Esophagus (tissue), 2 donors: ENCODE results near the gene HPGD. TPM values are rescaled to one million over a fixed set of nuclear protein-coding genes. Genes with fewer than 3 reads are reported as not detected.
A peak's percentile ranks its signal among the peaks of the same experiment; 100 is the strongest.

Experiments
- H3K27ac ChIP-seq, 2 donors: one replicate each; pipeline ENCODE4 v1.5.1; 2013; ENCODE audit warnings: low read depth in 2 of 2, mild to moderate bottlenecking in 2 of 2, inconsistent platforms in 1 of 2, low read length in 1 of 2, moderate library complexity in 1 of 2
- H3K27me3 ChIP-seq, 2 donors: one replicate each; pipeline ENCODE4 v1.6.1; 2013; ENCODE audit warnings: low read length in 2 of 2, control low read depth in 1 of 2, mild to moderate bottlenecking in 1 of 2; ENCODE audit not compliant: insufficient read depth in 2 of 2, control insufficient read depth in 1 of 2
- H3K36me3 ChIP-seq, 2 donors: one replicate each; pipeline ENCODE4 v1.6.1; 2013; ENCODE audit warnings: low read length in 1 of 2; ENCODE audit not compliant: control insufficient read depth in 2 of 2, insufficient read depth in 2 of 2
- H3K4me1 ChIP-seq, 2 donors: one replicate each; pipeline ENCODE4 v1.6.1; 2013; ENCODE audit warnings: low read length in 1 of 2; ENCODE audit not compliant: control insufficient read depth in 2 of 2, insufficient read depth in 2 of 2
- H3K4me3 ChIP-seq, 2 donors: one replicate each; pipeline ENCODE4 v1.5.1; 2013; ENCODE audit warnings: low read length in 2 of 2, mild to moderate bottlenecking in 2 of 2, low read depth in 1 of 2, moderate library complexity in 1 of 2
- H3K9me3 ChIP-seq, 2 donors: one replicate each; pipeline ENCODE4 v1.6.1; 2013; ENCODE audit warnings: mild to moderate bottlenecking in 2 of 2, low read depth in 1 of 2, low read length in 1 of 2, moderate library complexity in 1 of 2; ENCODE audit not compliant: control insufficient read depth in 2 of 2, insufficient read depth in 1 of 2
- WGBS, 2 donors: extraction: QIAGEN DNeasy Blood & Tissue Kit; methylation state at CpG; one replicate each; pipeline ENCODE4 v1.1.7; 2013; 5-methylcytosine and 5-hydroxymethylcytosine counted together
- polyA plus RNA-seq, 2 donors: library from polyadenylated mRNA; stranded (reverse); fragments of 200-250 nt; gene quantifications; one replicate each; pipeline ENCODE4 v1.2.3, GENCODE V29; 2013
- donor health status: healthy with polysubstance abuse.
- donor health status: Bipolar disorder and iron deficiency.

Gene HPGD
- polyA plus RNA-seq, 2 donors, result 60.9 to 164 TPM

GRCh38 chr4:174516345-174516744, 5.9 kb downstream of the HPGD start:
- 79 to 85% methylated on average over 1 of the region's 1 CpG for WGBS, 2 donors
- Histone ChIP-seq H3K27ac (no peak overlapping the region), H3K4me1 (no peaks in the 10 kb centered on the region), H3K4me3 (no peak overlapping the region), H3K27me3 (no peaks in the 10 kb centered on the region), H3K36me3 (no peaks in the 10 kb centered on the region), H3K9me3 (no peaks in the 10 kb centered on the region)

DNA sequence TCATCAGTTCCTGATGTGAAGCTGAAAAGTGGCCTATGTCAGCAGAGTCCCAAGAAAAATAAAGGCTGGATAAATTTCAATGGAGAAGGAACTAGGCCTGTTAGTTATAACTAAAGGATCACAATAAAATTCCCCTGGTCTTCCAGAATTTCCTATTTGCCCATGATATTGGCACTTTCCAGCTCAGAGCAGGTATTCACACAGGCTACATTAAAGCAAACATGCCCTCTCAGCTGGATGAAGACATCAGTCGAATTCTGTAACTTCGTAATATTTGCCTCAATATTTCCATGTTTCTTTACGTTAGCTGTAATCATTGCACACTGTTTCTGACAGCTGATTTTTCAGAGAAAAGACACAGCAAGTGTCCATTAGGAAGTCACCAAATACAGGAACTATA, 9.5 kb downstream of the HPGD start:
- Histone ChIP-seq H3K4me3 (no peak overlapping the region), H3K9me3 (no peaks in the 10 kb centered on the region), H3K27me3 (no peaks in the 10 kb centered on the region), H3K36me3 (no peaks in the 10 kb centered on the region), H3K27ac (no peak overlapping the region), H3K4me1 (no peaks in the 10 kb centered on the region)
- 62 to 76% methylated on average over 3 of the region's 3 CpGs for WGBS, 2 donors

DNA sequence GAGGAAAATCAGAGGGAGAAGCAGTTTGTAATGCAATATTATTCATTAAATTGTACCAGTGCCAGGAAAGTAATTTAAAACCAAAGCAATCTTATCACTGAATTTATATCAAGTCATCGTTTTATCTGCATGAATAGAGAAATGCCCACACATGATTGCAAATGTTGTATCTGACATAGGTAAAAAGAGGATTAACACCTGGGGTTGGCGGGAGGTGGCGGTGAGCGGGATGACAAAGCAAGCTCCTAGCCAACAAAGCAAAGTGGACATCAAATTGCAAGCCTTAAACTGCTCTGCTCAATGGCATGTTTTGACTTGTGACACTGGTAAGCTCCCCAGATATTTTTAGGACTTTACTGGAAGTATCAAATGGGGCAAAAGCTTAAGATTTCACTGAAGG, 16.4 kb downstream of the HPGD start:
- Histone ChIP-seq H3K4me3 (no peak overlapping the region), H3K36me3 (no peaks in the 10 kb centered on the region), H3K4me1 (no peaks in the 10 kb centered on the region), H3K27me3 (no peaks in the 10 kb centered on the region), H3K9me3 (no peaks in the 10 kb centered on the region), H3K27ac (no peak overlapping the region)
- 74% methylated on average over 4 of the region's 4 CpGs for WGBS, 2 donors

DNA sequence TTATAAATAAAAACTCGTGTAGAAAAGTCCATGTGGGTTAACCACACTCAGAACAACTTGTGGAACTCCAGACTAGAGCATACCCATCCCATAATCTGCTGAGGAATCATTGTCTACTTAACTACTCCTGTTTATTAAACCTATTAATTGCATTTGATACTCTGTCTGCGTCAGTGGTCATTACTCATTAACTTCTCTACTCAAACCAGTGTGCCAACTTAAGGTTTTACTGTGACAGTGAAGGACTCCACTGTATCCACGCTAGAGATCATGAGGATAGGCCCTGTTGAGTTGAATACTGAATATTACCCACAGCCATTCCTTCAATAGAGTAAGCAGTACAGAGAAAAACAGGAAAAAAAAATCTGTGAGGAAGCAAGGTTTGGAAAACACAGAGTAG, 17.3 kb downstream of the HPGD start:
- no peaks in the 10 kb centered on the region for H3K36me3 ChIP-seq
- H3K27ac ChIP-seq, result no peak overlapping the region
- no peaks in the 10 kb centered on the region for H3K9me3 ChIP-seq
- H3K4me3 ChIP-seq, result no peak overlapping the region
- no peaks in the 10 kb centered on the region for H3K4me1 ChIP-seq
- 55 to 69% methylated on average over 3 of the region's 3 CpGs for WGBS, 2 donors
- no peaks in the 10 kb centered on the region for H3K27me3 ChIP-seq

DNA sequence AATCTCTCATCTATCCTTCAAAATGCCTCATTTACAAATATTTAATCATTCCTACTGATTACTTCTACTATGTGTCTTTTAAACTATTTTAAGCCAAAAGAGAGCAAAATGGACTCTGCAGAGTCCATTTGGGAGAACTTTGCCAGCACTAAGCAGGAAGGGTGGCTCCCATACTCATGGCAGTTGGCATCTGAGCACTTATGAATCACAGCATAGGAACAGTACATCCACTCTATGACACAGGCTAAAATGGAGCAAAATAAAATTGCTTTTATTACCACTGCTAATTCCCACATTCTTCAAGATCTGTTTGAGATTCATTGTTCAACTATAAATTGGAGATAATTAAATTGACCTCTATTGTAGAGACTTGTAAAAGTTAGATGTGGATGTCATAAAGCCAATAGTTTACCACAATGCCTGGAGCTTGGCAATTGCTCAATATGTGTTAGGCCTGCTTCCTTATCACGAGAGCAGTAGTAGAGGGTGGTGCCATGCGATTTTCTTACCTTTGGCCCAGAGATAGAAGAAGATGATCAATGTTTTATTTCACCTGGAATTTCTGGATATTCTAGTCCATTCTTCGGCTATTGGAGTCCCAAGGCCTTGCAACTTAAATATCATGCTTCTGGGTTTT, 19.1 kb downstream of the HPGD start:
- 65% methylated on average over 3 of the region's 3 CpGs for WGBS, 2 donors
- Histone ChIP-seq H3K27me3 (no peaks in the 10 kb centered on the region), H3K4me3 (no peak overlapping the region), H3K36me3 (no peaks in the 10 kb centered on the region), H3K4me1 (no peaks in the 10 kb centered on the region), H3K27ac (peak overlapping the region; percentile 21 to 26), H3K9me3 (no peaks in the 10 kb centered on the region)

GRCh38 chr4:174496631-174497432, 25.5 kb downstream of the HPGD start:
- Histone ChIP-seq H3K27me3 (no peaks in the 10 kb centered on the region), H3K9me3 (no peaks in the 10 kb centered on the region), H3K36me3 (peaks cover 0 to 2% of the 10 kb centered on the region in 2 donors), H3K4me3 (no peak overlapping the region), H3K27ac (no peak overlapping the region), H3K4me1 (peaks cover 0 to 5% of the 10 kb centered on the region in 2 donors)
- WGBS, 2 donors, result 67 to 77% methylated on average over 3 of the region's 3 CpGs

DNA sequence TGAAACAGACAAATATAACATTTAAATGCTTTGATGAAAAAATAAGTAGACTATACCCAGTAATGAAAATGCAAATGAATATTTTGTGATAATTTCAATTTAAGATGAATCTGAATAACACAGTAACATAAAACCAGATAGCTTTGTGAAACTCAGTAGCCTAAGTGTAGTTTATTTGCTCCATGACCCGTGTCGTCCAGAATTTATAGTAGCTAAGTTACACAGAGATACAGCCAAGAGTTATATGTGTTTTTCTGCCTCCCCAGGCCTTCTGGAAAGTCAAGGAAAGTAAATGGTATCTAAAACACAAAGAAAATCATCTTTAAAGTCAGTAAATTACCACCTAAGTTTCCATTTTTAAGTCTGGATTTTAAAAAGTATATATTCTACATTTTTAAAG, 26.7 kb downstream of the HPGD start:
- 63 to 78% methylated on average over 2 of the region's 2 CpGs for WGBS, 2 donors

DNA sequence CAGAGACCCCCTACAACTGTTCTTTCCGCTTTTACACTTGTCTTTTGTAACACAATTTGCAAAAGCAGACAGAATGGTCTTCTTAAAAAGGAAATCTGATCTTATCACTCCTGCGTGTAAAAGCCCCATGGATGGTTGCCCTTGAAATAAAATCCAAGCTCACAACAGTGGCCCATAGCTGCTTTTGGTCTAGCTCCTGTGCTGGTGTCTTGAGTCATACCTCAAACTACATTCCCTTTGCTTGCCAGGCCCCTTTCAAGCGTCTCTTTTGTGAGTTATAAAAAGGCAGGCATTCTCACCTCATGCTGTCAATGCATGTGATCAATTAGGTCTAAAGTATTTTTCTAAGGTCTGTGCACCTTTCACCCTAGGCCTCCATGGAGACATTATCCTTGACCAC, 27.6 kb downstream of the HPGD start:
- 74 to 84% methylated on average over 3 of the region's 3 CpGs for WGBS, 2 donors
- Histone ChIP-seq H3K27ac (no peak overlapping the region), H3K9me3 (no peaks in the 10 kb centered on the region), H3K4me1 (peaks cover 0 to 5% of the 10 kb centered on the region in 2 donors), H3K4me3 (no peak overlapping the region), H3K27me3 (no peaks in the 10 kb centered on the region), H3K36me3 (peaks cover 0 to 2% of the 10 kb centered on the region in 2 donors)

More for the DNA sequence above, 26.7 kb downstream of the HPGD start:
- H3K4me3 ChIP-seq, result no peak overlapping the region
- H3K36me3 ChIP-seq, result peaks cover 0 to 2% of the 10 kb centered on the region in 2 donors
- H3K27me3 ChIP-seq, result no peaks in the 10 kb centered on the region
- no peaks in the 10 kb centered on the region for H3K9me3 ChIP-seq
- peaks cover 0 to 5% of the 10 kb centered on the region in 2 donors for H3K4me1 ChIP-seq
- no peak overlapping the region for H3K27ac ChIP-seq

DNA sequence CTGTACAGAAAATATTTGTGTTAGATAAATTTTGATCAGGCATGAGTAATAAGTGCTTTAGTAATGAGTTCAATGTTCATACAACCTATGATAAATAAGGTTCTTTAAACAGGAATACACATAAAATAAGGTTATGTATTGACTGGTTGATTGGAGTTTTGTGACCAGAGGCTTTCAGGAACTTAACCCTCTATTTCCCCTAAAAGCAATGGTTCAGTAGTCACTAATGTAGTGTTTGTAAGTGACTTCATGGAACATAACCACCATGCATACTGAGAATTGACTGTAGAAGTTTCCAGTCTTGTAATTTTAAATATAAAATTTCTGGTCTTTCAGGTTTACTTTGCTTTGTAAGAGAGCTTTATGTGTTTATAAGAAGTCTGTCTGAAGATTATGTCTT, 28.1 kb downstream of the HPGD start:
- no peaks in the 10 kb centered on the region for H3K27me3 ChIP-seq
- peaks cover 0 to 5% of the 10 kb centered on the region in 2 donors for H3K4me1 ChIP-seq
- H3K9me3 ChIP-seq, result no peaks in the 10 kb centered on the region
- H3K4me3 ChIP-seq, result no peak overlapping the region
- peaks cover 0 to 2% of the 10 kb centered on the region in 2 donors for H3K36me3 ChIP-seq
- H3K27ac ChIP-seq, result no peak overlapping the region
